Right lobe of liver (tissue), 6 donors: ENCODE data around the gene BTD. TPM values are rescaled to one million over a fixed set of nuclear protein-coding genes. Genes with fewer than 3 reads are reported as not detected.

ENCODE experiments used
- ATAC-seq, 4 donors: fragments of 200-7000 bp; cut with Tn5 transposase; one replicate each; pipeline ENCODE4 v1.9.1; 2020; ENCODE audit warnings: mild to moderate bottlenecking in 4 of 4, moderate library complexity in 4 of 4
- DNase-seq, 3 donors: peaks; one replicate each; pipeline ENCODE4 v3.0.0-alpha.2; 2020
- H3K27ac ChIP-seq, 3 donors: fragments of 200-600 bp; one replicate each; pipeline ENCODE4 v1.8.0; 2022
- H3K27me3 ChIP-seq, 2 donors: fragments of 200-600 bp; one replicate each; pipeline ENCODE4 v1.8.0; 2022
- H3K36me3 ChIP-seq, 4 donors: fragments of 200-600 bp; sonication (generic) in 1 of 4; one replicate each; pipeline versions ENCODE4 v1.5.1 to v1.8.0; 2017 to 2022; ENCODE audit warnings: control low read depth in 1 of 4
- H3K4me1 ChIP-seq, 4 donors: fragments of 200-600 bp; sonication (generic) in 1 of 4; one replicate each; pipeline versions ENCODE4 v1.5.1 to v1.8.0; 2017 to 2022; ENCODE audit warnings: control low read depth in 1 of 4
- H3K4me3 ChIP-seq, 3 donors: fragments of 200-600 bp; one replicate each; pipeline ENCODE4 v1.8.0; 2022
- H3K9me3 ChIP-seq, 4 donors: fragments of 200-600 bp; sonication (generic) in 1 of 4; one replicate each; pipeline versions ENCODE4 v1.5.1 to v1.8.0; 2017 to 2022; ENCODE audit warnings: control low read depth in 1 of 4
- CTCF ChIP-seq, 4 donors: fragments of 200-600 bp in 3 of 4; fragments of 450-650 bp in 1 of 4; IDR thresholded peaks; one replicate each; pipeline versions ENCODE4 v1.5.1 to v1.8.0; 2016 to 2022; ENCODE audit warnings: antibody characterized with exemption in 4 of 4, mild to moderate bottlenecking in 2 of 4
- POLR2A ChIP-seq: fragments of 450-650 bp; IDR thresholded peaks from one replicate; pipeline ENCODE4 v1.6.1; 2017; ENCODE audit warnings: antibody characterized with exemption, mild to moderate bottlenecking
- WGBS: methylation state at CpG from one replicate; pipeline ENCODE4 v1.1.6; 2018; ENCODE audit warnings: low coverage, low lambda C conversion rate; ENCODE audit not compliant: insufficient coverage; ENCODE audit errors: missing lambda C conversion rate; 5-methylcytosine and 5-hydroxymethylcytosine counted together
- intact Hi-C, 2 donors: fragments of 100-400 bp; cut with DNase I; formaldehyde crosslinking; loops; one replicate each; pipeline versions ENCODE4 v1.11.2 to v1.14.1; 2022
- total RNA-seq, 6 experiments: library from RNA; depleted of rRNA in 2 of 6; stranded (reverse); fragments of >200 nt in 2 of 6; fragmentation: NEBNext Ultra II Directional in 3 of 6; extraction: Animal tissue kit (Norgen Biotek cat#: 25700) in 3 of 6; gene quantifications; one replicate each; pipeline versions ENCODE4 v1.1.0 to v1.2.4, GENCODE V29; 2016 to 2023
- donor health status: DM: no; HTN: yes; CAD: no.
- donor health status: DM: no; HTN: no; CAD: no.
- donor health status: DM: no; HTN: no; CAD: no.
- donor health status: DM: no; HTN: yes; CAD: no.
- donor health status: DM: no; HTN: yes; CAD: no.

BTD gene
- total RNA-seq, 6 experiments from 2014 or later, result 47.5 to 70.3 (median 54.5) TPM

- Histone ChIP-seq H3K4me3 (no peak overlapping the region), H3K36me3 (peaks cover 0 to 34% (median 5%) of the 10 kb centered on the region in 4 donors)
- ATAC-seq, result no peak
Measured at GRCh38 chr3:15685927-15686326, 84.4 kb downstream of the BTD start.

GRCh38 chr3:15690230-15690629 is 88.7 kb downstream of the BTD start:
- no peaks in the 10 kb centered on the region for H3K4me1 ChIP-seq
- intact Hi-C loops, result no loop called here
- WGBS, result 80% methylated on average over 4 of the region's 4 CpGs
- no peak for ATAC-seq
- H3K36me3 ChIP-seq, result peaks cover 0 to 26% (median 5%) of the 10 kb centered on the region in 4 donors
- H3K9me3 ChIP-seq, result no peaks in the 10 kb centered on the region
- no peak overlapping the region for H3K4me3 ChIP-seq
- DNase-seq, result no peak
- no peaks in the 10 kb centered on the region for H3K27me3 ChIP-seq
- TF ChIP-seq CTCF (IDR thresholded peaks at IDR 0.05) (no peak), POLR2A (no peak)
- no peak overlapping the region for H3K27ac ChIP-seq

More at GRCh38 chr3:15685927-15686326, 84.4 kb downstream of the BTD start:
- Histone ChIP-seq H3K4me1 (no peaks in the 10 kb centered on the region), H3K27me3 (no peaks in the 10 kb centered on the region), H3K9me3 (no peaks in the 10 kb centered on the region), H3K27ac (no peak overlapping the region)
- TF ChIP-seq POLR2A (no peak), CTCF (IDR thresholded peaks at IDR 0.05) (no peak)
- WGBS, result 77% methylated on average over 7 of the region's 7 CpGs
- intact Hi-C loops, result no loop called here
- no peak for DNase-seq

GRCh38 chr3:15690748-15691147 is 89.2 kb downstream of the BTD start:
- no peaks in the 10 kb centered on the region for H3K9me3 ChIP-seq
- no peaks in the 10 kb centered on the region for H3K27me3 ChIP-seq
- H3K4me1 ChIP-seq, result no peaks in the 10 kb centered on the region
- TF ChIP-seq POLR2A (no peak), CTCF (IDR thresholded peaks at IDR 0.05) (no peak)
- no peak overlapping the region for H3K4me3 ChIP-seq
- 93% methylated on average over 5 of the region's 5 CpGs for WGBS
- intact Hi-C loops, result no loop called here
- no peak overlapping the region for H3K27ac ChIP-seq
- ATAC-seq, result no peak
- peaks cover 0 to 24% (median 5%) of the 10 kb centered on the region in 4 donors for H3K36me3 ChIP-seq
- no peak for DNase-seq

- DNase-seq (no peak), ATAC-seq (no peak)
- Histone ChIP-seq H3K27ac (no peak overlapping the region), H3K4me1 (no peaks in the 10 kb centered on the region), H3K9me3 (no peaks in the 10 kb centered on the region), H3K27me3 (no peaks in the 10 kb centered on the region), H3K4me3 (no peak overlapping the region), H3K36me3 (peaks cover 0 to 18% (median 6%) of the 10 kb centered on the region in 4 donors)
- WGBS, result 43% methylated on average over 1 of the region's 1 CpG
- TF ChIP-seq POLR2A, result no peak
- TF ChIP-seq CTCF (IDR thresholded peaks at IDR 0.05), result peak in 1 of 4 donors; percentile 6
- intact Hi-C loops, result no loop called here
Measured at GRCh38 chr3:15693355-15693754, 91.8 kb downstream of the BTD start.

GRCh38 chr3:15694628-15695027 is 93.1 kb downstream of the BTD start:
- no peaks in the 10 kb centered on the region for H3K9me3 ChIP-seq
- H3K4me3 ChIP-seq, result no peak overlapping the region
- DNase-seq (no peak), ATAC-seq (no peak)
- H3K27me3 ChIP-seq, result no peaks in the 10 kb centered on the region
- no peaks in the 10 kb centered on the region for H3K4me1 ChIP-seq
- TF ChIP-seq POLR2A (no peak), CTCF (IDR thresholded peaks at IDR 0.05) (no peak)
- peaks cover 0 to 10% (median 4%) of the 10 kb centered on the region in 4 donors for H3K36me3 ChIP-seq
- intact Hi-C loops, result no loop called here
- no peak overlapping the region for H3K27ac ChIP-seq
- WGBS, result 100% methylated on average over 1 of the region's 1 CpG
